OCI-LY7 (cell line): Measurements from ENCODE around the gene CERS4.

Experiments used
- EZH2phosphoT487 ChIP-seq: fragments of 200-600 bp; sonication (generic); IDR thresholded peaks from 2 replicates; pipeline ENCODE4 v1.6.1; 2018; ENCODE audit warnings: low read depth, borderline replicate concordance, mild to moderate bottlenecking, mixed run types, antibody characterized with exemption, low read length, moderate library complexity, mixed read lengths
- TF ChIP-seq, protein P1 (sequence below): fragments of 200-600 bp; sonication (generic); conservative IDR thresholded peaks from 2 replicates; pipeline ENCODE4 v1.5.1; 2014; ENCODE audit warnings: mild to moderate bottlenecking, antibody characterized with exemption, low read length, moderate library complexity, mixed read lengths

DNA sequence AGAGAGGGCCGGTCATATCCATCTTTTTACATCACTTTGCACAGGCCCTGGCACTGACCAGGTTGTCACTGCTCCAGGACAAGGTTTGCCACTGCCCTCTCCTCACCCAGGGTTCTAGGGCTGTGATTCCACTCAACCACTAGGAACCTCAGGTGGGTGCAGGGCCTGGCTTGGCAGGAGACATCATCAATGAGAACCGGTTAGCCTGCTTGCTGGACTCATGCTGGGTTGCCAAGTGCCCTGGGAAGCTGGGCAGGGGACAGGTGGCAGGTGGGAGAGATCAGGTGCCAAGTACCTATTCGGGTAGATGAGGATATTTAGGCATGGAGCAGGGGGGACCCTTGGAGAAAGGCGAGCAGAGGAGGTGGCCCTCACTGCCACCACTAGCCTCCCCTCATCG, 4.2 kb upstream of the CERS4 start:
- TF ChIP-seq, protein P1, sequence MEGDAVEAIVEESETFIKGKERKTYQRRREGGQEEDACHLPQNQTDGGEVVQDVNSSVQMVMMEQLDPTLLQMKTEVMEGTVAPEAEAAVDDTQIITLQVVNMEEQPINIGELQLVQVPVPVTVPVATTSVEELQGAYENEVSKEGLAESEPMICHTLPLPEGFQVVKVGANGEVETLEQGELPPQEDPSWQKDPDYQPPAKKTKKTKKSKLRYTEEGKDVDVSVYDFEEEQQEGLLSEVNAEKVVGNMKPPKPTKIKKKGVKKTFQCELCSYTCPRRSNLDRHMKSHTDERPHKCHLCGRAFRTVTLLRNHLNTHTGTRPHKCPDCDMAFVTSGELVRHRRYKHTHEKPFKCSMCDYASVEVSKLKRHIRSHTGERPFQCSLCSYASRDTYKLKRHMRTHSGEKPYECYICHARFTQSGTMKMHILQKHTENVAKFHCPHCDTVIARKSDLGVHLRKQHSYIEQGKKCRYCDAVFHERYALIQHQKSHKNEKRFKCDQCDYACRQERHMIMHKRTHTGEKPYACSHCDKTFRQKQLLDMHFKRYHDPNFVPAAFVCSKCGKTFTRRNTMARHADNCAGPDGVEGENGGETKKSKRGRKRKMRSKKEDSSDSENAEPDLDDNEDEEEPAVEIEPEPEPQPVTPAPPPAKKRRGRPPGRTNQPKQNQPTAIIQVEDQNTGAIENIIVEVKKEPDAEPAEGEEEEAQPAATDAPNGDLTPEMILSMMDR, result no peak
- TF ChIP-seq EZH2phosphoT487, result no peak
